ENCODE measurements around the gene PRKN. TPM values are rescaled to one million over a fixed set of nuclear protein-coding genes. Genes with fewer than 3 reads are reported as not detected.

PRKN gene
- total RNA-seq, 1 donor from 2014 or later: 2.6 TPM

DNA sequence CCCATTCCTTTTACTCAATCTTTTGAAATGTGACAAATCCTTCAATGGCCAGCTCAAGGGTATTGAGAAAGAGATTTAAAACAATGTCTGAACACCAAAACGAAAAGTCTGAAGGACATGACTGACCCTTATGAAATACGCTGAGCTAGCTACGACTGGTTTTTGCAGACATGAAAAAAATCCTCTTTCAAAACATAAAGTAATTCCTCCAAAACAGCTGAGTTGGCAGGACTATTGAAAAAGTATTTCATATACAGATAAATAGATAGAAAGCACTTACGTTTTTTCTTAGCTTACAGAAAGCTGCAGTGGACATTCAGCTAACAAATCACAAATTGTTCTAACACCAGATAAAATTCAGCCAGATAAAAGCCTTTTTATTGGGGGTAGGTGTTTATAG is 751.0 kb downstream of the PRKN start:
- Histone ChIP-seq H3K27ac (no peak overlapping the region), H3K4me3 (no peak overlapping the region), H3K27me3 (no peaks in the 10 kb centered on the region), H3K36me3 (no peaks in the 10 kb centered on the region), H3K9me3 (no peaks in the 10 kb centered on the region), H3K4me1 (no peaks in the 10 kb centered on the region)
- TF ChIP-seq, protein P1, sequence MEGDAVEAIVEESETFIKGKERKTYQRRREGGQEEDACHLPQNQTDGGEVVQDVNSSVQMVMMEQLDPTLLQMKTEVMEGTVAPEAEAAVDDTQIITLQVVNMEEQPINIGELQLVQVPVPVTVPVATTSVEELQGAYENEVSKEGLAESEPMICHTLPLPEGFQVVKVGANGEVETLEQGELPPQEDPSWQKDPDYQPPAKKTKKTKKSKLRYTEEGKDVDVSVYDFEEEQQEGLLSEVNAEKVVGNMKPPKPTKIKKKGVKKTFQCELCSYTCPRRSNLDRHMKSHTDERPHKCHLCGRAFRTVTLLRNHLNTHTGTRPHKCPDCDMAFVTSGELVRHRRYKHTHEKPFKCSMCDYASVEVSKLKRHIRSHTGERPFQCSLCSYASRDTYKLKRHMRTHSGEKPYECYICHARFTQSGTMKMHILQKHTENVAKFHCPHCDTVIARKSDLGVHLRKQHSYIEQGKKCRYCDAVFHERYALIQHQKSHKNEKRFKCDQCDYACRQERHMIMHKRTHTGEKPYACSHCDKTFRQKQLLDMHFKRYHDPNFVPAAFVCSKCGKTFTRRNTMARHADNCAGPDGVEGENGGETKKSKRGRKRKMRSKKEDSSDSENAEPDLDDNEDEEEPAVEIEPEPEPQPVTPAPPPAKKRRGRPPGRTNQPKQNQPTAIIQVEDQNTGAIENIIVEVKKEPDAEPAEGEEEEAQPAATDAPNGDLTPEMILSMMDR (IDR thresholded peaks at IDR 0.05): no peak
- intact Hi-C loops (cut with DNase I): no loop called here
- no peak for DNase-seq (ENCODE audit: low spot score in 2 of 2)

DNA sequence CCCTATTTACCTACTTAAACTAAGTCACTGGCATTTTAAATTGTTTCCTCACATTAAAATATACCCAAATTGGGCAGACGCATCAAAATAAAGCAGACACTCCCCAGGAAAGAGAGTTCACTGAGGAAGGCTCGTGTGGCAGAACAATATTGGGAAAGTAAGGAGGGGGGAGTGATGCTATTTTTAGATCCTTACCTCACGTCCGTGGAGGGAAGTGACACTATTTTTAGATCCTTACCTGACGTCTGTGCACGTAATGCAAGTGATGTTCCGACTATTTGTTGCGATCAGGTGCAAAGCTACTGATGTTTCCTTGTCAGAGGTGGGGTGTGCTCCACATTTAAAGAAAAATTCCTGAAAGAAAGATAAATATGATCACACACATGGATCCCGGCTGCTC is 754.5 kb downstream of the PRKN start:
- TF ChIP-seq, protein P1 (IDR thresholded peaks at IDR 0.05): no peak
- intact Hi-C loops (cut with DNase I): no loop called here
- no peaks in the 10 kb centered on the region for H3K36me3 ChIP-seq

DNA sequence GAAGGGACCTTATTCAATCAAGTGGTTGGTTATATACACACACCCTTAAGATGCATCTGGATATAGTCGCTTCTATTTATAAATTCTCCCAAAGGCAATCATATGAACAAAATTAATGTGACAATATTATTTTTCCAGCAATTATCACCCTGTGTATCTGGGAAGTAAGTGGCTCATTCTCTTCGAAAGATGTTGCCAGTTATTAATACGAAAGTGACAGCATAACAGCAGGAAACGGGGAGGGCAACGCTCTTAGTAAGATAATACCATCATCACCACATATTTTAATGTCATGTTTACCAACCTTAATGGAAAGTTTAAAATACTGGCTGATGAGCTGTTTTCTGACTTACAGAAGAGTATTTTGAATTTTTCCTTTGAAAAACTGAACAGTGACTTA is 756.5 kb downstream of the PRKN start:
- no peaks in the 10 kb centered on the region for H3K27me3 ChIP-seq
- TF ChIP-seq, protein P1 (IDR thresholded peaks at IDR 0.05): no peak
- intact Hi-C loops (cut with DNase I): no loop called here
- H3K27ac ChIP-seq: no peak overlapping the region
- H3K36me3 ChIP-seq: no peaks in the 10 kb centered on the region
- no peak for DNase-seq (ENCODE audit: low spot score in 2 of 2)
- H3K4me3 ChIP-seq: no peak overlapping the region
- H3K9me3 ChIP-seq: no peaks in the 10 kb centered on the region
- H3K4me1 ChIP-seq: no peaks in the 10 kb centered on the region

More for the DNA sequence above, 754.5 kb downstream of the PRKN start:
- Histone ChIP-seq H3K27me3 (no peaks in the 10 kb centered on the region), H3K4me1 (no peaks in the 10 kb centered on the region), H3K9me3 (no peaks in the 10 kb centered on the region), H3K4me3 (no peak overlapping the region), H3K27ac (no peak overlapping the region)
- DNase-seq (ENCODE audit: low spot score in 2 of 2): no peak

DNA sequence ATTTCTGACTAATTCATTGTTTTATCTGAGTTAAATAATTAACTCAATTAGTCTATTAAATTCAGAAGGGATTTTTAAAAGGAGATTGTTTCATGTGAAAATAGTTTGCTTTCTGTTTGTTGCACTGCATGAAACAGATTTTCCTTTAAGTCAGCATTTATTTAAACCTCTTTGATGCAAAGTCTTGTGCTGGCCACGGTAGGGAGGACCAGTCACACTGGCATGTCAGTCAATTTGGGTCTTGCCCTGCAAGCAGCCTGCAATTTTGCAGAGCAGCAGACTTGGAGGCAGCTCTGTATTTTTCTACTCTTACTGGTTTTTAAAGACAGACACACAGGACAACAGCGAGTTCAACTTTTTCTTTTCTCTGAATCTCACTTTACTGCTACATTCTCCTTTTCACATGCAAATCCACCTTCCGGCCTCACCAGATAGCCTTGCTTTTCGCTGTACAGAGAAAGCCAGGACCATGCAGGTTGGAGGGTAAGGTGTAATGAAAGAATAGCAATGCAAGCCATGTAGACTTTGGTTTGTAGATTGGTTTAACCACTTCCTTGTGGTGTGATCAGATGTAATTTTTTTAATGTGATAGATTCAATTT is 763.8 kb downstream of the PRKN start:
- no peaks in the 10 kb centered on the region for H3K9me3 ChIP-seq
- TF ChIP-seq, protein P1 (IDR thresholded peaks at IDR 0.05): no peak
- intact Hi-C loops (cut with DNase I): no loop called here
- no peaks in the 10 kb centered on the region for H3K4me1 ChIP-seq
- no peak for DNase-seq (ENCODE audit: low spot score in 2 of 2)
- no peak overlapping the region for H3K4me3 ChIP-seq
- H3K27me3 ChIP-seq: no peaks in the 10 kb centered on the region
- no peaks in the 10 kb centered on the region for H3K36me3 ChIP-seq
- no peak overlapping the region for H3K27ac ChIP-seq

DNA sequence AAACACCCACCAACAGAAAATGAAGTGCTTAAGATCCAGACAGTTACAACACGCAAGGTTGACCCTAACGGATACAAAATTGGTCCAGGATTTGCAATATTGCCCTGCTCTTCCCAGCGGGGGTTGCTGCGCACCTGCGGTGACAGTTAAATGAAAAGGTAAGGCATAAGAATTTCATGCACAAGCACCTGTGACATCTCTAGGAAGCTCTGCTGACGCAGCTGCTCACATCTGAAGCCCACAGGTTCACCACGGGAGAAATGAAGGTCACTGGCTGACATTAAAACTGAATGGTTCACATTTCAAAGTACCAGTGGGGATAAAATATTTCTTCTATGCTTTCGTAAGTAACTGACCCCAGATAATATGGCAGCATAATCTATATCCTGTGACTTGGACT is 764.4 kb downstream of the PRKN start:
- TF ChIP-seq, protein P1 (IDR thresholded peaks at IDR 0.05): no peak
- DNase-seq (ENCODE audit: low spot score in 2 of 2): no peak

DNA sequence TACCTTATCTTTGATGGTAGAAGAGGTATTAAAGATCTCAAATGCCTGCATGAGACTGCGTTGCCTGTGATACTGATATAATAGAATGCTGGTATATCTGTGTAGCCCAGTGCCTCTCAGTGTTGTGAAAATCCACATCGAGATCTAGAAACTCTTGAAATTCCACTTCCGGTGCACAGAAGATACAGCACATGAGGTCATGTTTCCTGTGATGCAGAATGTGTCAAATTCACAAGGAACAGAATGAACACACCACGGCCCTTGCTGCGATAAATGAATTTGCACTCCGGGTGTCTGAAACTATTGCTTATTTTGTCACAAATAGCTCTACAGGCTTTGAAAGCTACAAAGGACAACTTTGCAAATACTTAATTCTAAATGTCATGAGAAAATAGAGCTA is 765.8 kb downstream of the PRKN start:
- no peak for DNase-seq (ENCODE audit: low spot score in 2 of 2)
- no peaks in the 10 kb centered on the region for H3K36me3 ChIP-seq
- H3K4me1 ChIP-seq: no peaks in the 10 kb centered on the region
- TF ChIP-seq, protein P1 (IDR thresholded peaks at IDR 0.05): no peak
- H3K27me3 ChIP-seq: no peaks in the 10 kb centered on the region
- no peaks in the 10 kb centered on the region for H3K9me3 ChIP-seq
- H3K27ac ChIP-seq: no peak overlapping the region
- intact Hi-C loops (cut with DNase I): no loop called here
- H3K4me3 ChIP-seq: no peak overlapping the region

More for the DNA sequence above, 764.4 kb downstream of the PRKN start:
- no peaks in the 10 kb centered on the region for H3K4me1 ChIP-seq
- H3K9me3 ChIP-seq: no peaks in the 10 kb centered on the region
- no peak overlapping the region for H3K27ac ChIP-seq
- H3K4me3 ChIP-seq: no peak overlapping the region
- H3K27me3 ChIP-seq: no peaks in the 10 kb centered on the region
- H3K36me3 ChIP-seq: no peaks in the 10 kb centered on the region
- intact Hi-C loops (cut with DNase I): no loop called here
